ENCODE results near the gene TNNT1. TPM values are rescaled to one million over a fixed set of nuclear protein-coding genes. Genes with fewer than 3 reads are reported as not detected.
"Not testable (repeated sequence)": the region's sequence is repeated elsewhere in the genome, so short reads cannot be mapped to it uniquely, and the experiment has no call there.

The TNNT1 gene
- polyA plus RNA-seq, 3 donors from 2014 or later: not detected

DNA sequence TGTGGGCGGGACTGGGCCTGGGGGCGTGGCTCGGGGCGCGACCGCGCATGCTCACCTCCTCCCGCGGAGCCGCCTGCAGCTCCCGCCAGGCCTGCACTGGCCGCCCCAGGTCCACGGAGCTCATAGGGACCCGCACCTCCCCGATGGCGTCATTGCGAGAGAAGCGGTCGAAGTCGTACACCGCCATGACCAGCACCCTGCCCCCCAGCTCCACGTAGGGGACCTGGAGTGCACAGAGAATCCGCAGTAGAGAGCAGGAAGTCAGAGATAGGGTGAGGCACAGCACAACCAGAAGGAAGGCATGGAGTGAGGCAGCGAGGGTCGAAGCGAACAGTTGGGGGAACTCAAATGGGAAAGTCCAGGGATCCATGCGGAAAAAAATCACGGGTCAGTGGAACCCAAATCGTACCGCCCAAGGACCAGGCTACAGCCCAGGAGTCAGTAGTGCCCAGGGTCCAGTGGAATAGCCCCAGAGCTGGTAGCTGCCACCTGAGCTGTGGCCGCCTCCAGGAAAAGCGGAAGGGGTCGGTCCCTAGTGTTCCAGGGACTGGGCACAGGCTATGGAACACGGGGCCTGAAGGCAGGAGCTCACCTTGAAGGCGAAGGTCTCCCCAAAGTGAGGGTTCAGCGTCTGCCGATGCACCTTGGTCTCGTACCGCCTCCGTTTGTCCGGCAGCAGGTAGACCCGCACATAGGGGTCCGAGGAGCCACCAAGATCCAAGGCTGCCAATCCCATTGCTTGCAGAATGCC lies 26.3 kb upstream of the TNNT1 start:
- Mint-ChIP-seq H3K27me3 (ENCODE audit: low read depth in 3 of 3) (peaks cover 33 to 57% (median 38%) of the 10 kb centered on the region in 3 donors), H3K9me3 (peaks cover 0 to 5% (median 0%) of the 10 kb centered on the region in 6 donors), H3K4me1 (peaks cover 27 to 29% of the 10 kb centered on the region in 2 donors), H3K27ac (no peak overlapping the region), H3K36me3 (no peaks in the 10 kb centered on the region), H3K4me3 (peak overlapping the region in 2 of 5 donors; percentile 26 to 35)
- DNase-seq: no peak

DNA sequence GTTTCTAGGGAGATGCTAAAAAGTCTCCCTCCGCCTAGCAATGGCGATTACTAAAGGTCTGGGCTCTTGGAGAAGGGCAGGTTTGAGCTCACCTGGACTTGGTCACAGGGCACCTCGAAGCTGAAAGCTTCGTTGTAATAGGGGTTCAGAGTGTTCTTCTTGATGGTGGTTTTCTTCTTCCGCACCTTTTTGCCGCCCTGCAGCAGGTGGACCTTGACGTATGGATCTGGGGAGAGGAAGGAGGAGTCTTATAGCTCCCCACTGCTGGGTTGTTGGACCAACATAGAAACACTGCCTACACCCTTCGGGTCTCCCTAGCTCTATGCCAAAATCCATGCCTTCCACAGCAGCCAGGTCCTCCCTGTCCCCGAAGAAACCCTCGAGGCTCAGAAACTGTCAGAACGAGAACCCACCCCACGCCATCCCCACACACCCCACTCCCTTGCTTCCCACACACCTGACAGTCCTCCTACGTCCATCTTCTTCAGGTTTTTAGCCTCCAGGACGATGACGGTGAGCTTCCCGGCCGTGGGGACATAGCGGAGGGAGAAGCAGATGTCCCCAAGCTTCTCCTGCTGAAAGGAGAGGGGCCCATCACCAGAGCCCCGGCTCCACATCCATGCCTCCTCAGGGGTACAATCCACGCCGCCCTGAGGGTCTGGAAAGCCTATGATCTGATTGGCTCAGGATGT lies 25.6 kb upstream of the TNNT1 start:
- no peak for DNase-seq
- Mint-ChIP-seq H3K4me3 (peak overlapping the region; percentile 73 to 78 (median 75)), H3K4me1 (peaks cover 23 to 25% of the 10 kb centered on the region in 2 donors), H3K27ac (peak overlapping the region in 1 of 6 donors; percentile 53), H3K36me3 (no peaks in the 10 kb centered on the region), H3K9me3 (peaks cover 0 to 4% (median 0%) of the 10 kb centered on the region in 6 donors), H3K27me3 (ENCODE audit: low read depth in 3 of 3) (peaks cover 28 to 52% (median 37%) of the 10 kb centered on the region in 3 donors)

DNA sequence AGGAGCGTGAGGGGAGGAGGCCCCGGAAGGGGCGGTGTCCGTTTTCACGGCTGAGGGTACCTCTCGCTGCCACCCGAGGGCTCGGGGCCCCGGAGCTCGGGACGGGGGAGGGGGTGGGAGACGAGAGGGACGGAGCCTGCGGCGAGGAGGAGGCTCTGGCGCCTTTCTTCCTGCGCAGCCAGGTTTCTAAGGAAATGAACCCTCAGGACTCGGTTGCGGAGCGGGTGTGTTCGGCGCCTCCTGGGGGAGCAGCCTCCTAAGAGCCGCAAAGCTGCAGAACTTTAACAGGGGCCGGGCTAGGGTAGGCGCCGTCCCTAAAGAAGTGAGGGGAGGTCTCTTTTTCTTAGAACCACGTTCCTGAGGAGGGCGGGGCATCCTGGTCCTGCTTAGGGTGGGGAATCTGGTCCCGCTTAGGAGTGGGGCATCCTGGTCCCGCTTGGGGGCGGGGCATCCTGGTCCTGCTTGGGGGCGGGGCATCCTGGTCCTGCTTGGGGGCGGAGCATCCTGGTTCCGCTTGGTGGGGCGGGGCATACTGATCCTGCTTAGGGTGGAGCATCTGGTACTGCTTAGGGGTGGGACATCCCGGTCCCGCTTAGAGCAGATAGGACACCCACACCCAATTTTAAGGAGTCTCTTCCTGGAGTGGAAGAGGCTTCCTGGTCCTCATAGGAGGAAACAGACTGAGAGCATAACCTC lies 24.9 kb upstream of the TNNT1 start:
- no peak overlapping the region for H3K27ac Mint-ChIP-seq
- H3K4me3 Mint-ChIP-seq: peak overlapping the region; percentile 73 to 78 (median 75)
- peaks cover 16 to 19% of the 10 kb centered on the region in 2 donors for H3K4me1 Mint-ChIP-seq
- H3K36me3 Mint-ChIP-seq: no peaks in the 10 kb centered on the region
- H3K9me3 Mint-ChIP-seq: peaks cover 0 to 4% (median 0%) of the 10 kb centered on the region in 6 donors
- DNase-seq: peak in 2 of 3 donors; percentile 24 to 25
- H3K27me3 Mint-ChIP-seq (ENCODE audit: low read depth in 3 of 3): peaks cover 23 to 51% (median 33%) of the 10 kb centered on the region in 3 donors

DNA sequence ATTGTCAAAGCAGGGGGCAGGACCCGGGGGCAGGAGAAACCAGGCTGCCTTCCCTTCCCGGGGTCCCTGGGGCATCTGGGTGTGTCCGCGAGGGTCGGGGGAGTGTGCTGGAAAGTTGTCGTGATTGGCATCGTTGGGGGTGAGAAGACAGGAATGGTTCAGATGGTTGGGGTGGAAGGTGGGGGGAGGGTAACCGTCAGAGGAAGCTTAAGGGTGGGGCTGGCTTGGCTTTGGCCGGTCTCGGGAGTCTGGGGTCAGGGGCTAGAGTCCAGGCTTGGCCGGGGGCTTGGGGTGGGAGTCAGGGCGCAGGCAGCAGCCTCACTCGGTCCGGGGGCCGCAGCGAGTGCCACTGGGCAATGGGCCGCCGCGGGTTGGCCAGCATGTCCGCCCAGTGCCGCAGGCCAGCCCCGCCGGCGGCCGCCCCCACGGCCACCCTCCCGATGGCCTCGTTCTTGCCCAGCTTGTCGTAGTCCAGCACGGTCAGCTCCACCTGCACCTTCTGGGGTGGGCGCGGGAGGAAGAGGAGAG lies 24.2 kb upstream of the TNNT1 start:
- Mint-ChIP-seq H3K36me3 (no peaks in the 10 kb centered on the region), H3K27ac (peak overlapping the region in 1 of 6 donors; percentile 9), H3K9me3 (peaks cover 0 to 4% (median 0%) of the 10 kb centered on the region in 6 donors), H3K4me1 (peaks cover 10 to 14% of the 10 kb centered on the region in 2 donors), H3K27me3 (ENCODE audit: low read depth in 3 of 3) (peaks cover 23 to 44% (median 33%) of the 10 kb centered on the region in 3 donors), H3K4me3 (peak overlapping the region; percentile 69 to 75 (median 75))
- no peak for DNase-seq

DNA sequence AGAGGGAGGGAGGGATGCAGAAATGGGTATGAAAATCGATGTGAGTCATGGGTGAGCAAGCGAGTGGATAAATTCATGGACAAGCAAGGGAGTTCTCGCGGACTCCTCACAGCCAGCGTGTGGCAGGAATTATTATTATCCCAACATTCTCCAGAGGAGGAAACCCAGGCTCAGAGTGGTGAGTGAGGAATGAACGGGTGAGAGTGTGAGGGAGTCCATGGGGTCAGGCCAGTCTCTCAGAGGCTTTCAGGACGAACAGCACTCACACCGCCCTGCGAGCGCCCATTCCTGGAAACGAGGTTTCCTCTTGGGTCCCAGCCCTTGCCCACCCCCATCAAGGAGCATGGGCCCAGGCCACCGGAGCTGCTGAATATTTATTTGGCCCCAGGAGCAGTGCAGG lies 23.7 kb upstream of the TNNT1 start:
- DNase-seq: no peak
- Mint-ChIP-seq H3K9me3 (peaks cover 0 to 4% (median 0%) of the 10 kb centered on the region in 6 donors), H3K27me3 (ENCODE audit: low read depth in 3 of 3) (peaks cover 19 to 44% (median 32%) of the 10 kb centered on the region in 3 donors), H3K4me1 (peaks cover 10 to 14% of the 10 kb centered on the region in 2 donors), H3K36me3 (no peaks in the 10 kb centered on the region), H3K4me3 (peak overlapping the region; percentile 60 to 75 (median 69)), H3K27ac (peak overlapping the region in 1 of 6 donors; percentile 20)

DNA sequence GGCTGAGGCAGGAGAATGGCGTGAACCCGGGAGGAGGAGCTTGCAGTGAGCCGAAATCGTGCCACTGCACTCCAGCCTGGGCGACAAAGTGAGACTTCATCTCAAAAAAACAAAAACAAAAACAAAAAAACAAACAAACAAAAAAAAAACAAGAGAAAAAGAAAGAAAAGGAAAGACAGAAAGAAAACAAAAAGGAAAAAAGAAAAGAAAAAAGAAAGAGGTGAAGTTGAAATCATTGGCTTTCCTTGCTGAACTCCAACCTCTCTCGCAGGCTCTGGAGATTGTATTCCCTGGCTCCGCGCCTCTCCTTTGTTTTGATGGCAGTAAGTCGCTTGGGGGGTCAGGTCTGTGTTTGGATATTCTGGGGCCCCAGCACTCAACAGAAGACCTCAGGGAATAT lies 23.3 kb upstream of the TNNT1 start:
- H3K27me3 Mint-ChIP-seq (ENCODE audit: low read depth in 3 of 3): peaks cover 20 to 47% (median 31%) of the 10 kb centered on the region in 3 donors
- peaks cover 10 to 14% of the 10 kb centered on the region in 2 donors for H3K4me1 Mint-ChIP-seq
- not testable (repeated sequence) for H3K9me3 Mint-ChIP-seq, H3K36me3 Mint-ChIP-seq, DNase-seq
- peak overlapping the region in 4 of 5 donors; percentile 60 to 75 (median 68) for H3K4me3 Mint-ChIP-seq
- peak overlapping the region in 1 of 6 donors; percentile 20 for H3K27ac Mint-ChIP-seq

DNA sequence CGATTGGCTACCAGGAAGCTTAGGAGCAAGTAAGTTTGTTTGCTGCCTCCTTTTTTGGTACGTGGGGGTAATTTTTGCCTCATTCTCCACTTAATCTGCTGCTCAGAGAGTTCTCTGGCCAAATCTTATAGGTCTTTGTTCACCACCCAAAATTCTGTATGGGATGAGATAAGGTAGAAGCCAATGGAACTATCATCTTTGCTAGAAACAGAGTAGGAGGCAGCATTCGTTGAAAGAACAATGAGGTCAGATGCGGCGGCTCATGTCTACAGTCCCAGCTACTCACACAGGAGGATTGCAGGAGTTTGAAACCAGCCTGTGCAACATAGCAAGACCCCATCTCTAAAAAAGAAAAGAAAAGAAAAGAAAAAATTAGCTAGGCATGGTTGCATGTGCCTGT lies 22.4 kb upstream of the TNNT1 start:
- Mint-ChIP-seq H3K4me1 (peaks cover 19 to 21% of the 10 kb centered on the region in 2 donors), H3K36me3 (no peaks in the 10 kb centered on the region), H3K27me3 (ENCODE audit: low read depth in 3 of 3) (peaks cover 25 to 47% (median 34%) of the 10 kb centered on the region in 3 donors), H3K4me3 (peak overlapping the region in 3 of 5 donors; percentile 37 to 55 (median 37)), H3K9me3 (peaks cover 0 to 7% (median 0%) of the 10 kb centered on the region in 6 donors), H3K27ac (no peak overlapping the region)
- DNase-seq: no peak

DNA sequence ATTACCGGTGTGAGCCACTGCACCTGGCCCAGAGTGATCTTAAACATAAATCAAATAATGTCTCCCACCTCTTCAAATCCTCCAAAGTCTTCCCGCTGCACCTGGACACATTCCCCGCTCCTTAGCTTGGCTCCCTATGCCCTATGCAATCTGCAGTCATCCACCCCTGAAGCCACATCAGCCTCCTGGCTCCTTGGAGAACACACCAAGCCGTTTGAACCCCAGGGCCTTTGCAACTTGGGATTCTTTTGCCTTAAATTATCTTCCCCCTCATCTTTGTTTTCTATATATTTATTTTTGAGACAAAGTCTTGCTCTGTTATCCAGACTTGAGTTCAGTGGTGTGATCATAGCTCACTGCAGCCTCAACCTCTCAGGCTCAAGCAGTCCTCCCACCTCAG lies 20.1 kb upstream of the TNNT1 start:
- peaks cover 0 to 7% (median 0%) of the 10 kb centered on the region in 6 donors for H3K9me3 Mint-ChIP-seq
- no peaks in the 10 kb centered on the region for H3K36me3 Mint-ChIP-seq
- DNase-seq: no peak
- H3K27ac Mint-ChIP-seq: no peak overlapping the region
- H3K27me3 Mint-ChIP-seq (ENCODE audit: low read depth in 3 of 3): peaks cover 23 to 48% (median 33%) of the 10 kb centered on the region in 3 donors
- H3K4me3 Mint-ChIP-seq: no peak overlapping the region
- peaks cover 17 to 21% of the 10 kb centered on the region in 2 donors for H3K4me1 Mint-ChIP-seq

DNA sequence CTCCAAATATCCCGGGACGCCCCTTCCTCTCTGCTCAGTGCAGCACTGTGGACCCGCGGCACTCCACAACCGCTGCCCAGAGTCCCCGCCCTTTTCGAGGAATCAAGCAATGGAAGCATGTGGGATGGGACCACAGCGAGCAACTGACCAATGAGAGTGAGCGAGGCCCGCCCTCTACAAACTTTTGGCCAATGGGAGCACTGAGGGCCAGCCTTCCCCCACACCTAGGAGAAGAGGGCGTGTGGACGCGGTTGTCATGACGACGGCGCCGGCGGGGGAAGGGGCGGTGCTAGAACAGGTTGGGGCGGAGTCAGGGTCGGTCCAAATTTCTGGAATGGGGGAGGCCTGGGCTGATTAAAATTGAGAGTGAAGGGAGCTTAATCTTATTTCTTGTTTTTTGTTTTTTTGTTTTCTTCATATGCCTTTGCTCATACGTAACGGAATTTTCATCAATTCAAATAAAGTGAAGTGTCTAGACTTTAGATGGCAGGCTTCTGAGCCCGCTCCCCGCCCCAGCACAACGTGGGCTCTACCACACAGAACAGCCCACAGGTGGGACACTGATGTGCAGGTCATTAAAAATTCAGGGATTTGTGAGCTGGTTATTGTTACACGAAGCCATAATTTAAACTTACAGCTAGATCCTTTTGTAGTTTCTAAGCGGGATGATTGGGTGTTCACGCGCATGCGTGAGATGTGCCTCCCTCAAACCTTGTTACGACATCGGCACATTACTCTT lies 17.7 kb upstream of the TNNT1 start, which contains the start of gene DNAAF3:
TSS of gene DNAAF3 (minus strand) at position 84 of the 739 bp plus-strand sequence. CDS start 200 bp downstream, outside the sequence.
- H3K27me3 Mint-ChIP-seq (ENCODE audit: low read depth in 3 of 3): peaks cover 14 to 47% (median 25%) of the 10 kb centered on the region in 3 donors
- peaks cover 13 to 14% of the 10 kb centered on the region in 2 donors for H3K4me1 Mint-ChIP-seq
- peak; percentile 48 to 70 (median 60) for DNase-seq
- peak within 1 kb of the TSS; percentile 33 to 76 (median 57) for H3K4me3 Mint-ChIP-seq
- peaks cover 0 to 7% (median 0%) of the 10 kb centered on the region in 6 donors for H3K9me3 Mint-ChIP-seq
- peak within 1 kb of the TSS in 3 of 6 donors; percentile 21 to 45 (median 42) for H3K27ac Mint-ChIP-seq
- no peaks in the 10 kb centered on the region for H3K36me3 Mint-ChIP-seq

DNA sequence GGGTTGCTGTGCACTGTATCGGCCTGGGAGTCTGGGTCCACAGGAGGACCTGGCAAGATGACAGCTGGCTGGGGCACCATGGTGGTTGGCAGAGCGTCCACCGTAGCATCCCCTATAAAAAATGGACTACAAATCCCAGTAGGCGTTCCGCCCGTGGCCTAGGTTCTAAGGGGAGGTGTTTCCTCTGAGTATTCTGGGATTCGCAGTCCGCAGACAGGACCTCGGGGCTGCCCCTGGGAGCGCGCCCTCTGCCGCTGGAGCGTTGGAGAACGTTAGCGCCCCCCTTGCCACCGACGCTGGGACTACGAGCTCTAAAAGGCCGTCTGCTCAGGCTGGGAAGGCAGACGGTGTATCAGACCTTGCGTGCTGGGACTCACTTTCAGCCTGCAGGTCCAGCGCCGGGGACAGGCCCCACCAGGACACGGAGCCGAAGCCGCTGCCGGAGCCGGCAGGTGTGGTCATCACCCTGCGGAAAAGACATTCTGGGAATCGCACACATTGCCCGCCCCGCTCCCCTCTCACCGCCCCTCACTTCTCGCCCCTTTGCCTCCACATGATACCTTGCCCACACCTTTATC lies 17.0 kb upstream of the TNNT1 start:
- Mint-ChIP-seq H3K27me3 (ENCODE audit: low read depth in 3 of 3) (peaks cover 11 to 42% (median 22%) of the 10 kb centered on the region in 3 donors), H3K27ac (peak overlapping the region in 1 of 6 donors; percentile 21), H3K36me3 (no peaks in the 10 kb centered on the region), H3K9me3 (peaks cover 0 to 7% (median 0%) of the 10 kb centered on the region in 6 donors), H3K4me3 (peak overlapping the region; percentile 33 to 76 (median 57)), H3K4me1 (peaks cover 13 to 14% of the 10 kb centered on the region in 2 donors)
- peak; percentile 13 to 56 (median 44) for DNase-seq

DNA sequence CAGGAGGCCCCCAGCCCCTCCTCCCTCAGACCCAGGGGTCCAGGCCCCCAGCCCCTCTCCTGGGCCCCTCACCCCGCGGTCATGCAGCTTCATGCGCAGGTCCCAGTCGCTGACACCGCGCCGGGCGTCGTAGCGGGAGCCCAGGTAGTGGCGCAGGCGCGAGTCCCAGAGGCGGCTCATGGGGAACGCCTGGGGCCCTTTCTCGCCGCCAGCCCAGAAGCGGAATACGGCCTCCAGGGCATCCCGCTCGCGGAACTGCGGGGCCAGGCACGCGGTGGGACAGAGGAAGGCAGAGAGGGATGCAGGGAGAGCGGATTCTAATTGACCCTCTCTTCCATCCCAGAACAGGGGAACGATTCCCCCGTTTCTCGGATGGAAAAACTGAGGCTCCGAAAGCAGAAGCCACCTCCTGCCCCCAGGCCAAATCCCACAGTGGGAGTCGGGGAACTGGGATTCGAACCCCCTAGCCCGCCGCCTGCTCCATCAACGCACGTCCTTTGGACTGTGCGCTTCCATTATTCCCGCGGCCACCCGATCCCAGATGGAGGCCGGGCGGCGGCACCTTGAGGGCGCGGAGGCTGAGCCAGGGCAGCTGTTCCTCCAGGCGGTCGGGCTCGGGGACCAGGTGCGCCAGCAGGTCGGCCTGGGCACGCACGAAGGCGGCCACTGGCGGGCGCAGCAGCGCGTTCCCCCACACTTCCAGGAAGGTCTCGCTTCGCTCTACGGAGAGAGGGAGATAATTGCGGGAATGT lies 12.7 kb upstream of the TNNT1 start:
- H3K4me3 Mint-ChIP-seq: no peak overlapping the region
- H3K9me3 Mint-ChIP-seq: peaks cover 0 to 3% (median 0%) of the 10 kb centered on the region in 6 donors
- peaks cover 9 to 27% (median 15%) of the 10 kb centered on the region in 3 donors for H3K27me3 Mint-ChIP-seq (ENCODE audit: low read depth in 3 of 3)
- H3K36me3 Mint-ChIP-seq: no peaks in the 10 kb centered on the region
- no peak overlapping the region for H3K27ac Mint-ChIP-seq
- no peak for DNase-seq
- H3K4me1 Mint-ChIP-seq: peaks cover 7 to 13% of the 10 kb centered on the region in 2 donors

DNA sequence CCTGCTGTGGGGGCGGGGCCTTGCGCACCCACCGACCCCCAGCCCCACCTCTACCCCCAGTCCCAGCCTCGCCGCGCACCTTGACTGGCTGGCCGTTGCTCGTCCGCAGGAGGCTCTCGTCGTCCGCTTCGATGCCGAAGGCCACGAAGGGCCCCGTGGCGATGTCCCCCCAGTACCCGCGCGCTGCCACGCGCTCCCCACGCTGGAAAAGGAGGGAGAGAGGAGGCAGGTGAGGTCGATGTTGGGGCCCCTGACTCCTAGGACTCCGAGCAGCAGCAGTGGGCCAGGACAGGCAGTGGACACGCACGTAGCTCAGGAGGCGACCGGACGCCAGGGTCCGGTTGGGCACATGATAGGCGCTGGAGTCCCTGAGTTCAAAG lies 12.0 kb upstream of the TNNT1 start:
- Mint-ChIP-seq H3K27me3 (ENCODE audit: low read depth in 3 of 3) (peaks cover 5 to 21% (median 12%) of the 10 kb centered on the region in 3 donors), H3K27ac (no peak overlapping the region), H3K4me3 (no peak overlapping the region), H3K36me3 (no peaks in the 10 kb centered on the region), H3K9me3 (peaks cover 0 to 2% (median 0%) of the 10 kb centered on the region in 6 donors), H3K4me1 (peaks cover 7 to 12% of the 10 kb centered on the region in 2 donors)
- DNase-seq: no peak
